NOMO-1 (cell line): ENCODE data around the gene PPDPF.
"Not testable (repeated sequence)": the region's sequence is repeated elsewhere in the genome, so short reads cannot be mapped to it uniquely, and the experiment has no call there.

ENCODE experiments used
- DNase-seq, 2 experiments: peaks; one replicate each; lab custom pipeline; 2025; ENCODE audit not compliant: unreplicated experiment in 2 of 2; lab: John Stamatoyannopoulos, UW

The PPDPF gene

DNA sequence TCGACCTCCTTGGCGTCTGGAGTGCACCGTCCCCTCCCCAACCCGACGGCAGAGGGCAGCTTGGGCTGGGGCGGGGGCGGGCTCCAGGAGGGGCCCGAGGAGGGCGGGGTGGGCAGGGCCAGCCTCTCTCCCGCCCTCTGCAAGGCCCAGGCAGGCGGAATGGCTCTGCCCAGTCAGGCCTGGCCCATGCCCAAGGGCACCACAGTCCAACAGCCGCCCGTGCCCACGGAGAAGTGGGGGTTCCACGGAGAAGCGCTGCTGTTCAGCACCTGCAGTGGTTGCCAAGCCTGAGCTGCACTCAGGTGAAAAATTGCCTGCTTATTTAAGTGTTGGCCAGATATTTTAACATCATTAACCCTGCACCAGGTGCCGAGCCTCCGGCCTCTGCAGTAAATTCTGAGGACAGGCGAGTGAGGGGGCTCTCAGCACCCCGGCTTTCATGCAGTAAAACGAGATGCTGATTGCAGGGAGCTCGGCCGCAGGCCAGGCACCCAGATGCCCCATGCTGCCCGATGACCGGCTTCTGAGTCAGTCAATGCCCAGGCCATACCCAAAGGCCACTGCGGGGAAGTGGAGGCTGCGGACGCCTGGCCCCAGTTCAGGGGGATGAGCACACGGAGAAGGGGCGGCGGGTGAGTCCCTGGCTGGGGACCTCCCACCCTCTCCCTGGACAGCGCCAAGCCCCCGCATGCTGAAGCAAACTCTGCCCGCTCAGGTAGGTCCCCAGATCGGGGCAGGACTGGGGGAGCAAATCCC, 27.3 kb downstream of the PPDPF start, which contains the start of gene SRMS:
SRMS (minus strand) TSS at position 25 of the 756 bp plus-strand sequence. CDS start 286 bp downstream, outside the sequence.
- no peak for DNase-seq

DNA sequence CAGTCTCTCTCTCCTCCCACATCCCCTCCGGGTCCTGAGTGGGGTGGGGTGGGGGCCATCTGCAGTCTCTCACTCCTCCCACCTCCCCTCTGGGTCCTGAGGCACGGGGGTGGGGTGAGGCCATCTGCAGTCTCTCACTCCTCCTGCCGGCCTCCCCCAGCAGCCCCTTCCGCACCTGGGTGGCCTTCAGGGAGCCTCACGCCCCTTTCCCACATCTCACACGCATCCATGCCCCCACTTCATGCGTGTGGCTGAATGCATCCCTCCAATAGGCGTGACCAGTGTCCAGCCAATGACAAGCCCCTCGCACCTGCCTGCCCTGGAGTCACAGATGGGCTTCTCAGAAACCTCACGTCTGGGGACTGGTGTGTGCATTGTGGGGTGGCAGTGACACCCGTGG, 28.0 kb downstream of the PPDPF start:
- no peak for DNase-seq

DNA sequence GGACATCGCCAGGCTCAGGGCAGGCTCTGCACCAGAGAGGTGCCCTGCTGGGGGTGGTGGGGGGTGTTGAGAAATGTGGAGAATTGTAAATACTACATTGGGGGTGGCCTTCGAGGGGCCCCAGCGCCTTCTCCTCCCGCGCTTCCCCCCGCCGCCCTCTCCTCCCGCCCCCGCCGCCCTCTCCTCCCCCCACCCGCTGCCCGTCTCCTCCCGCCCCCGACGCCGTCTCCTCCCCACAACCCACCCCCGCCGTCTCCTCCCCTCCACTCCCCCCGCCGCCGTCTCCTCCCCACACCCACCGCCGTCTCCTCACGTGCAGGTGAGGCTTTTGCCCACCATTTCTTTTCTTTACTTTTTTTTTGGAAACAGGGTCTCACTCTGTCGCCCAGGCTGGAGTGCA, 28.5 kb downstream of the PPDPF start:
- no peak for DNase-seq

DNA sequence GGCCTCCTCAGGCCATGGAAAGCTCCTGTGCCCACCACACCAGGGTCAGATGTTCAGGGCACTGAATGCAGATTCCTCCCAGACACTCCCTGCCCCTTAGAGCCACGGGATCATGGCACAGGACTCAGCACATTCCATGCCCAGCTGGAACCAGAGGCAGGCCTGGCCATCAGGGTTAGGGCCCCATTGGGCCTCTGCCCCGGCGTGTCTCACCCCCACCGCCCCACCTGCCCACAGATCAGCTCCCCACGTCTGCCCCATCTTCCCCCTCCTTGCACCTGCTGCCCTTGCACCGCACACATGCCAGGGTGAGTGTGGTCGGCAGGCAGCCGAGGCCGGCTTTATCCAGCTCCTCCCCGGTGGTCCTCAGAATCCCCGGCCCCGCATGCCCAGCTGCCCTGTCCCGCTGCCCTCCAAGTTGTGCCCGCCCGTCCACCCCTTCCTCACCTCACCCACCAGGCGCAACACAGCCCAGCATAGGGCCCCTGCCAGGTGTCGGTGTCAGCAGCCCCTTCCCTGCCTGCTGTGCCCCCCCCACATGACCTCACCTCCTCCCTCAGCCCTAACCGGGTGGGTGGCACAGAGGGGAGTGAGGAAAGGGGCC, 29.2 kb downstream of the PPDPF start:
- DNase-seq: no peak

DNA sequence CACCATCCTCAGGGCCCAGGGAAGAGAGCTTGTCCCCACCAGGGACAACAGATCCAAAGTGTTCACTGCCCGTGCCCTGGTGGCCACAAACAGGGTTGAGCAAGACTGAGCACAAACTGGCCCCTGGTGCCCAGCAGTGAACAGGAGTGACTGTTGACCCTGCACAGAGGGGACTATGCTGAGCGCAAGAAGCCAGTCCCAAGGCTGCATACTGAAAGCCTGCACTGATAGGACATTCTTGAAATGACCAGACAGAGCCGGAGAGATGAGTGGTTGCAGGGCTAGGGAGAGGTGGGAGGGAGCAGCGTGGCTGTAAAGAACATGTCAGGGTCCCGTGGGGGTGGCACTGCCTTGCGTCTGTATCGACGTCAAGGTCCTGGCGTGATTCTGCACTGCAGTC, 30.5 kb downstream of the PPDPF start:
- DNase-seq: no peak

DNA sequence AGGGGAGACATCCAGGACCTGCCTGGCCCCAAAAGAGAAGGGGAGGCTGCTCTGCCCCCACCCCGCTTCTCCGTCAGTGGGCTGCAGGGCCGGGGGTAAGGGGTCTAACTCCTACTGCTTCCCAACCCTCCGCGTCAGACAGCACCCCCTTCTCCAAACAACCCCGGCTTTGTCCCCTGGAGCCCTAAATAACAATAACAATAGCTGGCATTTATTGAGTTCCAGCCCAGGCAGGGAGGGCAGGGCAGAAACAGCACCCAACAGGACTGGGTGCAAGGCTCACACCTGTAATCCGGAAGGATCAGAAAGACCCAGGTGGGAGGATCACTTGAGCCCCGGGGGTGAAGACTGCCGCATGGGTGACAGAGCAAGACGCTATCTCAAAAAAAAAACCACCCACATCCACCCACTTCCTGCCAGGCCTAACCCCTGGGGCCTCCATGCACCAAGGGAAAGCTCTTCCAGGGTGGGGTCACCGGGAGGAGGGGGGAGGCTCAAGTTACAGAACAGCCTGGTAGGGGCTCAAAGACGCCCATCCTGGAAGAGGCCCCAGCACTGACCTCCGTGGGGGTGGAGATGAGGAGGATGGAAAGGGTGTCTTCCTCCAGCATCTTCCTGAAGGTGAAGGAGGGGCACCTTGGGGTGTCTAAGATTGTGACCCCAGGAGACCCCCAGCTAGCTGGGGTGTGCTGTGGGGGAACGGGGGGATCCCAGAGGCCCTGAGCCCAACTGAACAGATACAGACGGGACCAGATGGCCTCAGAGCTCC, 32.1 kb downstream of the PPDPF start:
- DNase-seq: no peak

DNA sequence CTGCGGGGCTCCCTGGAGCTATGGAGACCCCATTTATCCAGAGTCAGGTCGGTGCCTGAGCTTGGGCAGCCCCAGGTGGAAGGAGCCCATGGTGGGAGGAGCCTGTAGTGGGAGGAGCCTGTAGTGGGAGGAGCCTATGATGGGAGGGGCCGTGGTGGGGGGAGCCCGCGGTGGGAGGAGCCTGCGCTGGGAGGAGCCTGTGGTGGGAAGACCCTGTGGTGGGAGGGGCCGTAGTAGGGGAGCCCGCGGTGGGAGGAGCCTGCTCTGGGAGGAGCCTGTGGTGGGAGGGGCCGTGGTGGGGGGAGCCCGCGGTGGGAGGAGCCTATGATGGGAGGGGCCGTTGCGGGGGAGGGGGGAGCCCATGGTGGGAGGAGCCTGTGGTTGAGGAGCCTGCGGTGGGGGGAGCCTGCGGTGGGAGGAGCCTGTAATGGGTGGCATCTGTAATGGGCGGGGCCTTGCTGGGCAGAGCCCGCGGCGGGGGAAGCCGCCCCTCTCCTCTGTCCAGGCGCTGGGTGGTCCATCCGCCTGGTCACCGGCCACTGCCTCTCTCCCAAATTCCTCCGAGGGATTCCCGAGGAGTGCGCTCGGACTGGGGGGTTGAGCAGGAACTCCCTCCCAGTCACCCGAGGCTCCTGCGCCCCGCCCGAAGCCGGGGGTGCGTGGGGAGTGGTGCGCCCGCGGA, 32.8 kb downstream of the PPDPF start:
- DNase-seq: peak; percentile 35 to 52

DNA sequence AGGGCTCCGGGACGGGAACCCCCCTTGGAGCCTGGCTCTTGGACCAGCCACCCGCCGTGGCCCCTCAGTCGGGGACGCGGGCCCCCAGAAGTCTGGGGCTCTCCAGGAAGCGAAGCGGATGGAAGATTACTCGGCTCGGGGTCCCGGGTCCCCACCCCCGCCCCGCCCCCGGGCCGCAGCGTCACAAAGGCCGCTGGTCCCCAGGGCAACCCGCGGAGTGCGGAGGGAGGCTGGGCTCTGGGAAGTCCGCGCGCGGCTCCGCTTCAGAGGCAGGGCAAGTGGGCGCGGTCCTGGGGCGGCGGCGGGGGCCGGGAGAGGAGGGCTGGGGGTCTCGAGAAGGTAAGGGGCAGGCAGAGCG, 33.3 kb downstream of the PPDPF start, which contains the start of gene FNDC11:
FNDC11 (plus strand) TSS at position 227 of the 358 bp plus-strand sequence. CDS start 1,505 bp downstream, outside the sequence.
- DNase-seq: no peak

DNA sequence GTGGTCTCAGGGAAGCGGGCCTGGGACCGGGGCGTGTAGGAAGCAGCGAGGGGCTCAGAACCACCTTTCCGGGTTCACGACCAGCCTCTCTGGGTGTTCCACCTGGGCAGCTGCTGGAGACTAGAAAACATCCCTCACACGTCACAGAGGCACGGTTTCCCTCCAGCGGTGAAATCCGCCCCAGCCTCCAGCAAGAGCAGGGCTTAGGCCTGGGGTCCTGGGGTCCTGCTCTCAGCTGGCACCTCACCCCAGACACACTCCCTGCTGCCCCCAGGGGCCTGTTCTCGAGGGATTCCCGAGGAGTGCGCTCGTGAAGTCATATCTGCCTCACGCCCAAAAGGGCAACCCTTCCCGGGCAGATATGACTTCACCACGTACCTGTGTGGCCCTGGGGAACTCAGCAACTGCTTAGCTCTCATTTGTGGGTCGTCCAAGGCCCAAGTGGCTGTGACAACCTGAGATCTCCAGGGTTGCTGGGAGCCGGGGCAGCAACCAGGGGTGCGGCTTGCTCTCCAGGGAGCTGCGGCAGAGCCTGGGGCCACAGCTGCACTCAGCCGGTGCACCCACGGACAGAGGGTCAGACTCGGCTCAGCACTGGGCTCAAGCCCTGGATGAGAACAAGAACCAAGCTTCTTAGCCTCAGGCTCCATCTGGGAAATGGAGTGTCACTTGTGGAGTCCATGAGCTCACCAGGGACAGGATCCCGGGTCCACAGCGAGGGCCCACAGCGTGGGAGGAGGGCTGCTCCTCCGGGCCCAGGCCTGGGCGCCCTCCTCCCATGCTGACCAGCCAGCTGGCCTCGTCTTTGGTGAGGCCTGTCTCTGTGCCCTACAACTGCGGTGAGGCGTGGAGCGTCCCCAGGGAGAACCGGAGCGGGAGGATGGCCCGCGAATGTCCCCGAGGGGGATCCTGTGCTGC, 34.1 kb downstream of the PPDPF start:
- no peak for DNase-seq

DNA sequence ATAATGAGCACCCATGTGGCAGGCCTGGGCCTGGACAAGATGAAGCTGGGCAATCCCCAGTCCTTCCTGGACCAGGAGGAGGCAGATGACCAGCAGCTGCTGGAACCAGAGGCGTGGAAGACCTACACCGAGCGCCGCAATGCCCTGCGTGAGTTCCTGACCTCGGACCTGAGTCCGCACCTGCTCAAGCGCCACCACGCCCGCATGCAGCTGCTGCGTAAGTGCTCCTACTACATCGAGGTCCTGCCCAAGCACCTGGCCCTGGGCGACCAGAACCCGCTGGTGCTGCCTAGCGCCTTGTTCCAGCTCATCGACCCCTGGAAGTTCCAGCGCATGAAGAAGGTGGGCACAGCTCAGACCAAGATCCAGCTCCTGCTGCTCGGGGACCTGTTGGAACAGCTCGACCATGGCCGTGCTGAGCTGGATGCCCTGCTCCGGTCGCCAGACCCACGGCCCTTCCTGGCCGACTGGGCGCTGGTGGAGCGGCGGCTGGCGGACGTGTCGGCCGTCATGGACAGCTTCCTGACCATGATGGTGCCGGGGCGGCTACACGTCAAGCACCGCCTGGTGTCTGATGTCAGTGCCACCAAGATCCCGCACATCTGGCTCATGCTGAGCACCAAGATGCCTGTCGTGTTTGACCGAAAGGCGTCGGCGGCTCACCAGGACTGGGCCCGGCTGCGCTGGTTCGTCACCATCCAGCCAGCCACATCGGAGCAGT, 35.3 kb downstream of the PPDPF start:
- DNase-seq: no peak

DNA sequence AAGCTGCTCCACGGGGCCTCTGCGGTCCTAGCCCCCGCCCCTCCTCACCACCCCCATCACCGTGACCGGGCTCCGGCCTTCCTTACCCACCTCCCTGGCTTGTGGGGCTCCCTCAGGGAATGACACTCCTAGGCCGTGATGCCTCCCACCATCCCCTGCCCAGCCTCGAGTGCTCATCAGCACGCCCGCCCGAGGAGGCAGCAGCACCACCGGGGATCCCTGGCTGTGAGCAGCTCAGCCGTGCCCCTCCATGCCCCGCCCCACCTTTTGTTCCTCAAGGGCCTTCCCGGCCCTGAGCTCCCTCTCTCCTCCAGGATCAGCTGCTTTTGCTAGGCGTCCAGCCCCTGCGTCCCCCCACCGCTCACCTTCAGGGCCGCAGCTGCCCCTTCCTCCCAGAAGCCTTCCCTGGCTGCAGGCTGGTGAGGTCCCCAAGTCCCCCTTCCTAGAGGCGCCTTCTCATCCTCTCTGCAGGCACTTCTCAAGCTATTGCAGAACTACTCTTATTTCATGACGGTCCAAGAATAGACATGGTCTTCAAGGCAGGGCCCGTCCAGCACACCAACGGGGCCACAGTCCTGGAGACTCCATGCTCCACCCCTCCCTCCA, 36.4 kb downstream of the PPDPF start:
- DNase-seq: no peak

DNA sequence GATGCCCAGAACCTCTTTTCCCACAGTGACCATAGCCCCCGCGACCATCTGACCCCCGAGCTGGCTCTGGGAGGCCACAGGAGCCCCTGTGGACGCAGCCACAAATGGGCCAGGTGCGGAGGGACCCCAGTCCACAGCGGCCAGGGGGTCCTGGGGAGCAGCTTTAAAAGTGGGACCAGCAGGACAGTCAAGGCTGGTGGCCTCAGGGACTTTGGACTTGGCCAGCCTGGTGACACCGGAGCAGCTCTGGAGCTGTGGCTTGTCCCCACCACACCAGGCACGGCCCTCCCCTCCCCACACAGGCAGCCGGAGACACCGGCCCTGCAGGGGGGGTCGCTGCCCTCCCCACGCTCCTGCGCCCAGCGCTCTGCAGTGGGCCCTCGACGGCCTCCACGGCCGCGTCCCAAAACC, 36.9 kb downstream of the PPDPF start:
- DNase-seq: no peak

DNA sequence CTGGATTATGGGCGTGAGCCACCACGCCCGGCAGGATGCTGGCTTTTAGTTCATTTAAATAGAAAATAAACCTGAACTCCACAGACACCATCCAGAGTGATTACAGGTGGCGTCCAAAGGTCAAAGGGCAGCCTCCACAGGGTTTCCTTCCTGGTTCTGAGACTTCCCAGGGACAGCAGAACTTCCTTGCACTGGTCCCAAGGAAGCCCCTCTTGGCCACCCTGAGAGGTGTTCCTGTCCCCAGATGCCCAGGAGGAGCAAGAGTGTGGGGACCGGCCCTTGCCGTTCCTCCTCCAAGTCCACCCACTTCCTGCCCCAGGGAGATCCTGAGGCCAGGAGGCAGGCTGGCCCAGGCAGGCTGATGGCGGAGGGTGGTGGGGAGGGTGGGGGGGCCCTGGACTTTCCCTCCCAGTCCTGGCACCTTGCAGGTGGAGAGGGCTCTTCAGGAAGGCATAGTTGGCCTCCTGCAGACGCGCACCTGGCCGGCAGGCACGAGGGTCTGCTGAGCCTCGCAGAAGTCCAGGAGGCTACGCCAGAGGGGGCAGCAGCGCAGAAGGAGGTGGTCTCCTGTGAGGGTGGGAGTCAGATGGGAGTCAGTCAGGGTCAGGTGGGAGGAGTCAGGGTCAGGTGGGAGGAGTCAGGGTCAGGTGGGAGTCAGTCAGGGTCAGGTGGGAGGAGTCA, 38.4 kb downstream of the PPDPF start:
- DNase-seq: no peak

DNA sequence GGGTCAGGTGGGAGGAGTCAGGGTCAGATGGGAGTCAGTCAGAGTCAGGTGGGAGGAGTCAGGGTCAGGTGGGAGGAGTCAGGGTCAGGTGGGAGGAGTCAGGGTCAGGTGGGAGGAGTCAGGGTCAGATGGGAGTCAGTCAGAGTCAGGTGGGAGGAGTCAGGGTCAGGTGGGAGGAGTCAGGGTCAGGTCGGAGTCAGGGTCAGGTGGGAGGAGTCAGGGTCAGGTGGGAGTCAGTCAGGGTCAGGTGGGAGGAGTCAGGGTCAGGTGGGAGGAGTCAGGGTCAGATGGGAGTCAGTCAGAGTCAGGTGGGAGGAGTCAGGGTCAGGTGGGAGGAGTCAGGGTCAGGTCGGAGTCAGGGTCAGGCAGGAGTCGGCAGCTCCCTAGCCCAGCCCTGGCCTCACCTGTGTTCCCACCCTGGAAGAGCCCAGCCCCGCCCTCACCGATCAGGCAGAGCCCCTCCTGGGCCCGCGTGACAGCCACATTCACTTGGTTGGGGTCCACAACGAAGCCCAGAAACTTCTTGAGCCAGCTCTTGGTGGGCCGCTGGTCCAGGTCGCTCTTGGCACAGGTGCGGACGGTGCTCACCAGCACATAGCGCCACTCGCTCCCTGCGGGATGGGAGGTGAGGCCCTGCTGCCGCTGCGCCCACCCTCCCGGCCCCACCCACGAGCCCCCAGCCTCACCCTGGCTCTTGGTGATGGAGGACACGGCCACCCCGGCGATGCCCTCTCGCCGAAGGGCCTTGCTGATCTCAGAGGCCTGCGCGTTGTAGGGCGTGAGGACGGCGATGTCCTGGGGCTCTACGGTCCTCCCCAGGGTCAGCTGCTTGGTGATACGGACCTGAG, 39.1 kb downstream of the PPDPF start:
- not testable (repeated sequence) for DNase-seq

DNA sequence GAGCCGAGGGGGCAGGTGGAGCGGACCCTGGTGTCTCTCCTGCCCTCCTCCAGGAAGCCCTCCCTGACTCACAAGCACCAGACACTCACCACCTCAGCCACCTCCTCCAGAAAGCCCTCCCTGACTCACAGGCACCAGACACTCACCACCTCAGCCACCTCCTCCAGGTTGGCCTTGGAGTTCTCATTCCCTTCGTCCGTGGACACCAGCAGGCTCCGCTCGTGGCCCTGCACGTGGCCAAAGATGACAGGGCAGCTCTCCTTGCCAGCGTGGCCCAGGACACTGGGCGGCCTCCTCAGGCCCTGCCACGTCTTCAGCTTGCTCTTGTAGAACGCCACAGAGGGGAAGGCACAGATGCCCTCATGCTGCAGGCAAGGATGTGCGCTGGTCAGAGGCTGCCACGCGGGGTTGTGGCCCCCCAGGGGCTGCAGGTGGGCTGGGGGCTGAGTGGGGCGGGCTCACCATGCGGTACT, 39.8 kb downstream of the PPDPF start:
- no peak for DNase-seq

DNA sequence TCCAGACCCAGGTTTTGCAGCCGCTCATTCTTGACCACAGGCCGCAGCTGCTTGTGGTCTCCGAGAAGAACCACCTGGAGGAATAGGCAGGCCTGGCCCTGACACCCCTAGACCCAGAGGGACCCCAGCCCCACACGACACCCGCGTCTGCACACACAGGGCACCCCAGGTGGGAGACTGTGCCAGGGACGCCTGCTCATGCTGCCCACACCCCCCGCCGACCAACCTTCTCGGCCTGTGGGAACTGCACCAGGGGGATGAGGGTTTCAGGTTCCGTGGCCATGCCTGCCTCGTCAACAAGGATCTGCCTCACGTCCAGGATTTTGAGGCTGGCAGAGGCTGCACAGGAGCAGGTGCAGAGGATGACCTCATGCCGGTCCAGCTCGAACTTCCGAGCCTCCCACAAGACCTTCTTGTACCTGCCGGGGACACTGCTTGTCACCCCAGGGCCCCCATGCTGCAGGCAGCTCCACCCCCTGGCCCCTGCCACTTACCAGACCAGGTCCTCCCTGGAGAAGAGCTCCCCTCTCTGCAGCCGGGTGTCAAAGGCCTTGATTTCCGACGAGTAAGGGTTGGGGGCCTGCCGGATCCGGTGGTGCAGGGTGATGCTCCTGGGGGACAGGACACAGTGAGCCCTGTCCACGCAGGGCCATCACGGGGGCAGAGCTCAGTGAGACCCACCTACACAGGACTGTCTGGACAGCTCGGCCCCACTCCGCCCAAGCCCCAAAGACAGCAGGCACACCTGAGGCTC, 40.5 kb downstream of the PPDPF start:
- DNase-seq: no peak
